GM19372 (cell line): ENCODE data around the gene ADAM22.

Source experiments
- ATAC-seq: cut with Tn5 transposase; IDR thresholded peaks from one replicate; pipeline ENCODE4 v1.9.1; 2021; ENCODE audit warnings: mild to moderate bottlenecking, low read depth, moderate library complexity; ENCODE audit not compliant: unreplicated experiment

The ADAM22 gene

DNA sequence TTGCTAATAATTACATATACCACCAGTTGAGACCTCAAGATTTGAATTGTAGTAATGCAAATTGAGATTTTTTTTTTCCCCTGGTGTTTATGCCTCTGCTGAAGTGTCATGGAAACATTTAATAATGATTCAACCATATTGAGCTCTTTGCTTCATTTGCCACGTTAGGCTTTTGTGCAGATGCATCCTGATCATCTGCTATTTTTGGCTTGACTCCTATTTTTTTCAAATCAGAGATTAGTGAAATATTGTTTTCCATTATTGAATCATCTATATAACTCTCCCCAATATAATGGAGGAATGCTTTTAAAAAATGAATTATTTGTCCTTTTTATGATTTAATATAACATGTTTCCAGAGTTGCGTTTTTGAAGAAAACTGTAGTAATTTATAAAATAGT is 170.7 kb downstream of the ADAM22 start:
- ATAC-seq = no peak

DNA sequence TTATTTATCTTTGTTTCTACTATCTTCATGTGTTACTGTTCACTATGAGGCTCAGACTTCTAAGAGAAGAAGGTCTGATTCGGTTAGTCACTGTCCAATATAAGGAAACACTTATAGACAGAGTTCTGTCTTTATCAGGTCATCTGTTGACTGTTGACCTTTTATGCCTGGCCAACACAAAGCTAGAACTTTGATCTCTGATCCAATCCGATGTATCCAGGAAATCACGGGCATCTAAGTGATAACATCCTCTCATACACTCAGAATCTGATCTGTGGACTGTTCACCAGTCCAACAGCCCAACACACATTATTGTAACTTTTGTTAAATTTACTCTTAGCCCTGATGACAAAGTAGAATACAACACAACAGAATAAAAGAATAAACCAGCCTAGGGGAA is 171.2 kb downstream of the ADAM22 start:
- ATAC-seq = no peak

DNA sequence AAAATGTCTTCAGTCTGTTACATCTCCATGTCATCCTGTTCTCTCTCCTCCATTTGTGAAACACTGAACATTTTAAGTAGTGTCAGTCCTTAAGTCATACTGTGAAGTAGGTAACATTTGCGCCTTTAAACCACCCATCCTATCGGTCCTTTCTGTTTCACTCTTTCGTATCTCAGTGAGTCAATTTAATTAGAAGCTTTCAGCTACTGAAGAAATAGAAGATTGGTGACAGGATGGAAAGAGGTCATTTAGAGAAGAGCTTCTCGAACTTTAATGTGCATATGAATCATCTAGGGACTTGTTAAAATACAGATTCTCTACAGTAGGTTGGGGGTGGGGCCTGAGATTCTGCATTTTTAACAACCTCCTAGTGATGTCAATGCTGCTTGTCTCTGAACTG is 172.4 kb downstream of the ADAM22 start:
- ATAC-seq = no peak

DNA sequence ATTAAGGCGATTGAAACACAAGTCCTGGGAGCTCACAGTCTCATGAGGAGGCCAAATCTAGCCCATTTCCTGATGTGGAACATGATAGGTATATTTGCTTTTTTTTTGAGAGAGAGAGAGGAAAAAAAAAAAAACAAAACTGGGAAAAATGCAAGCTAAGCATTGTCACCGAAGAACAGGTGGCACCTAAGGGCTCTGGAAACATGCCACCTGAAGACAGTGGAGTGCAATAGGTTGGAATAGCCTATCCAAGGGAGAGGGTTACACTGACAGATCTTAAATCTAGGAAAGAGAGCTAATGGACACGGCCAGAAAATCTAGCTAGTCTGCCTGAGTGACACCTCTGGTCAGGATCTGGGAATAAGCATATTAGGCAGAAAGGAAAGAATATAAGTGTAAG is 175.6 kb downstream of the ADAM22 start:
- no peak for ATAC-seq

DNA sequence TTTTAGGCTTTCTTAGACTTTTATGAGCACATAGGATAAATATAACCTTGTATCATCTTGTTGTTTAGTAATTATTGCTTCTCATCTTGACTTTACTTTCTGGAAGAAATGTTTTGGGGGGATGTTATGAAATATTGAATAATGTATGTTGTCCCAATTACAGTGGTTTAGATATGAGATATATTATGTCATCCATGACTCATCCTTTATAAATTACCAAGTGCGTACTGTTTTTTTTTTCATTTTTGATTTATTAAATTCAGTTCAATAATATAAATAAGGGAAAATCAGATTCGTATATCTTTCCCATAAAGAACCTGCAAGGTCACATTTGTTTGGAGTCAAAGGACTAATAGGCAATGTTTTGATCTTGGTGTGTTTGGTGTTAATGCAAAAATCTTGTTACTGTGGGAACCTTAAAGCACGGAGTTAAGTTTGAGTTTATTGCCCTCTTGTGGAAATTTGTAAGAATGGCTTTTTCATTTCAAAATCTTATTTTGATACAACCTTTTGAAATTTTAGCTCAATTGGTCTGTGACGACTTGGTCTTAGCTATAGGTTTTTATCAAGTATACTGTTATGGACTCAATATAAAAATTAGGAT is 177.2 kb downstream of the ADAM22 start:
- no peak for ATAC-seq

DNA sequence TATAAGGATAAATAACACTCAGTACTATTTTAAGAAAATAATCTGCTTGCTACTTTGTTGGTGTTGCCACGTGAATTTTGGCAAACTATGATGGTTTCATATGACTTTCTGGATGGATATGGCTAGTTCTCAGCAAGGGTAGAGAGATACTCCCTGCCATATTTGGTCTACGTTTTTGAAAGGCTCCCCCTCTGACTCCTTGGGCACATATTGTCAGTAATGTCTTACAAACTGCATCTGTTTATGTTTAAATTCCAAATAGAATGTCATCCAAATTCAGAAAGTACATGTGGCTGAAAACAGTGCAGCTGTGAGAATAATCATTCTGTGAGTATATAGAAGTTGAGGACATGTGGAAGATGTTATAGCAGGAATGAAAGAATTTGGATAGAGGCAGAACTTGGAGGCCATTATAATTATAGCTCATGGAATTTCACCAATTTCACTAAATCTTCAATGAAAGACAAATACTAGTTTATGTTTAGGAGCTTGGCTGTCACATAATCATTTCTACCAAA is 178.0 kb downstream of the ADAM22 start:
- no peak for ATAC-seq

DNA sequence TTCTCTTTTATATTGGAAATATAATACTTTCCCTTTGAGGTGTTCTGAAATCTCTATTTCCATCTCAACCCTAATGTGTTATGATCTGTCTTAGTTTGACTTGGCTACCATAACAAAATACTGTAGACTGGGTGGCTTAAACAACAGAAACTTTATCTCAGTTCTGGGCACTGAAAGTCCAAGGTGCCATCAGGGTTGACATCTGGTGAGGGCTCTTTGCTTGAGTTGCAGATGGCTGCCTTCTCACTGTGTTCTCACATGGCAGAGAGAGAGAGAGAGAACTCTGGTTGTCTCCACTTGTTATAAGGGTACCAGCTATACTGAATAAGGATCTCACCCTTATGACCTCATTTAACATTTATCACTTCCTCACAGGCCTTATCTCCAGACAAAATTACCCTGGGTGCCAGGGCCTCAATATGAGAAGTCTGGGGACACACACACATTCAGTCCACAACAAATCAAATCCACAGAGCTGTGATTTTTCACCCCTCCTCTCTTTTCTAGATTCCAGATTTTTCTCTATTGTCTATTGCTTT is 181.3 kb downstream of the ADAM22 start:
- ATAC-seq = no peak

- ATAC-seq = no peak
Observed at GRCh38 chr7:88115816-88116215, 181.8 kb downstream of the ADAM22 start.

- no peak for ATAC-seq
Observed at GRCh38 chr7:88116235-88116795, 182.3 kb downstream of the ADAM22 start.

GRCh38 chr7:88117325-88117724 is 183.3 kb downstream of the ADAM22 start:
- no peak for ATAC-seq

GRCh38 chr7:88121335-88121734 is 187.3 kb downstream of the ADAM22 start:
- ATAC-seq = no peak

- ATAC-seq = no peak
Observed at GRCh38 chr7:88127637-88128290, 193.7 kb downstream of the ADAM22 start.

DNA sequence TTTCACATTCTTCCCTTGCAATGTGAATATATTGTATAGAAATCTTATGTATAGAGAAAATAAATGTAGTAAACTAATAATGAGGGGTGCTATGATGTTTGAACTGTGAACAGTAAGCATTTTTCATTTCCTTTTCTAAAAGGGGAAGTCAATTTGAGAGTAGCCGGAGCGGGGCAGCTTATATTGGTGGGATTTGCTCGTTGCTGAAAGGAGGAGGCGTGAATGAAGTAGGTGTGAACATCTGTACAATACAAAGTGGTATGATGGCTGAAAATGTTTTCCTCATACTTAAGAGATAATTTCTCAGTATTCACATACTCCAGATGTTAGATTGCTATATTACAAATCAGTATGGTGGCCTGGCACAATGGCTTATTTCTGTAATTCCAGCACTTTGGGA is 198.7 kb downstream of the ADAM22 start:
- no peak for ATAC-seq

DNA sequence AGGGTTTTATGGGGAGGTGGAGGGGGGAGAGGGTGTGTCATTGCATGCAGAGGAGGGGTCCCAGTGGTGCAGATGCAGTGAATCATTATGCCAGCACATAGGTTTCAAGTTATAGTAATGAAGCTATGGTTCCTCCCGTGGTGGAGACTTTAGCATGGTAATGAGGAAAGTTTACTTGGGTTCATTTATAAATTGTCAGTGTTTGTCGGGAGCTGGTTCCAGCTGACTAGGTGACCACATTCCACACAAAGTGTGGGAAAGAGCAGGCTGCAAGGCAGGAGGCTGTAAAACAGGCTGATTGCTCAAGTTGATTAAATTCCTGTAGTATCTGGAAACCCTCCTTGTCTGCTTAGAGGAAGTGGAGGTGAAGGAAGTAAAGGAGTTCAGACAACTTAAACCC is 206.9 kb downstream of the ADAM22 start:
- ATAC-seq = no peak

DNA sequence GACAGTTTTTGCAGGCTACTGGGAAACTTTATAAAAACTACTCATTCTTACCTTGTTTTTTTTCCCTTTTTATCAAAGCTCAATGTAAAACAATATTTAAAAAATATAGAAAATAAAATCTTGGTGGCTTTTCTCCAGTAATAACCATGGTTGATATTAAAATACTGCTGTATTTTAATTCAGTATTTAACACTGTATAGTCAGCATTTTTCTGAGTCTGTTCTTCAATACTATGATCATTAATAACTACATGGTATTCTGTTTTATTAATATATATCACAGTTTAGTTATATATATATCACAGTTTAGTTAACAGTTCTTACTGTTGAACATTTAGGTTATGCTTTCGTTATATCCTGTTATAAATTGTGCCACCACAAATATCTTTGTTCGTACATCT is 207.4 kb downstream of the ADAM22 start:
- no peak for ATAC-seq

- no peak for ATAC-seq
Observed at GRCh38 chr7:88141953-88142352, 207.9 kb downstream of the ADAM22 start.

DNA sequence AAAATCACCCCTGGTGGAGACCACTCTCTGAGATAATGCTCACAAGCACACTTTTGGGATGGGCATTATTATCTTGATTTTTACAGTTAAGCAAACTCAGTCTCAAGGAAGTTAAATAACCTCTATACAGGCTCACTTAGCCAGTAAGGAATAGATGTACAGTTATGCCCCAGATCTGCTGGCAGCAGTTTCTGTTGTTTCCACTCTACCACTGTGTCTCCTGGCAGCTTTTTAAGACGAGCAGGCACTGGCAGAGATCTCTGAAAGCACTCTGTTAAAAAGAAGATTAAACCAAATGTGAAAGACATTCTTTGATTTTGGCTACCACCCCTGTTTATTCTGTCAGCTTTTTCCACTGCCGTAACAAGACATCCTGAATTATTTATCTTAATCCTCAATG is 212.6 kb downstream of the ADAM22 start:
- ATAC-seq = no peak

DNA sequence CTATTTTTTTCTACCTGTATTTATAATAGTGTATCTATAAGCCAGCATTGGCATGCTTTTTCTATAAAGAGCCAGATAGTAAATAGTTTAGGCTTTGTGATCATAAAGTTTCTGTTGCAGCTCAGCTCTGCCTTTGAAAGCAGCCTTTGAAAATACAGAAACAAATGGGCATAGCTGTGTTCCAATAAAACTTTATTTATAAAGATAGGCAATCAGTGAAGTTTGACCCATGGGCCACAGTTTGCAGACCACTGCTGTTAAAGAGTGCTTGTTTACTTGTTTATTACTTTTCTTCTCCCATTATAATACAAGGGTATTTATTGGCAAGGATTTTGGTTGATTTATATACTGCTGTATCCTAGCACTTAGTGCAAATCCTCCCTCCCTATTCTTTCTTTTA is 213.3 kb downstream of the ADAM22 start:
- no peak for ATAC-seq

DNA sequence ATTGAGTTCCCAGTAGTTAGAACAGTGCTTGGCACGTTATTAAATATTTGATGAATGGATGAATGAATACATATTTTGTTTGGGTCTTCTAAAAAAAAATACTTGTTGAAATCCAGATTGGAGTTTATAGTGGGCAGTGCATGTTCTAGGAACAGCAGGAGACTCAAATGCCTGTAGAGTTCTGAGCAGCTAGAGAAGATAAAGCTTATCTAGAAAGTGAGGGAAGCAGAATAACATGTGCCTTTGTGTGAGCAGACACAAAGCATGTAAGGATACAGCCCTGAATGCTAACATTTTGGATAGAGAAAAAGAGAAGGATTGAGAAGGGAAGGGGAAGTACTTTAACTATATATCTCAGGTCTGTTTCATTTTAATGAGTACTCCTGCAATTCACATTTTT is 213.9 kb downstream of the ADAM22 start:
- no peak for ATAC-seq

DNA sequence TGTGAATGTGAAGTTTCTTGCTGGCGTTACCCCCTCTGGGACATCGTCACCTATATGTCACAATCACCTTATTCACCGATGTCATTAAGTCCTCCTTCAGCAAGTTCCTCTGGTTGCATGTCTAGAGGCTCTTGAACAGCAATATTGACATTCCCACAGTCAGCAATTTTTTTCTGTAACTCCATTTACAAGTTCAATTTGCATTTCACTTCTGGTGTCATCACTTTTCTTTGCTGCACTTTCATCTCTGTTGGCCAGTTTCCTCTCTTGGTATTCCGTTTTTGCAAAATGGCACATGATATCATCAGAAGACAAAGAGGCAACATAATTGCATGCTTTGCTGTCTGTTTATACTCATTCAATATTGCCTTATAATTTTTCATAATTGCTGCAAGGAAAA is 216.0 kb downstream of the ADAM22 start:
- no peak for ATAC-seq

DNA sequence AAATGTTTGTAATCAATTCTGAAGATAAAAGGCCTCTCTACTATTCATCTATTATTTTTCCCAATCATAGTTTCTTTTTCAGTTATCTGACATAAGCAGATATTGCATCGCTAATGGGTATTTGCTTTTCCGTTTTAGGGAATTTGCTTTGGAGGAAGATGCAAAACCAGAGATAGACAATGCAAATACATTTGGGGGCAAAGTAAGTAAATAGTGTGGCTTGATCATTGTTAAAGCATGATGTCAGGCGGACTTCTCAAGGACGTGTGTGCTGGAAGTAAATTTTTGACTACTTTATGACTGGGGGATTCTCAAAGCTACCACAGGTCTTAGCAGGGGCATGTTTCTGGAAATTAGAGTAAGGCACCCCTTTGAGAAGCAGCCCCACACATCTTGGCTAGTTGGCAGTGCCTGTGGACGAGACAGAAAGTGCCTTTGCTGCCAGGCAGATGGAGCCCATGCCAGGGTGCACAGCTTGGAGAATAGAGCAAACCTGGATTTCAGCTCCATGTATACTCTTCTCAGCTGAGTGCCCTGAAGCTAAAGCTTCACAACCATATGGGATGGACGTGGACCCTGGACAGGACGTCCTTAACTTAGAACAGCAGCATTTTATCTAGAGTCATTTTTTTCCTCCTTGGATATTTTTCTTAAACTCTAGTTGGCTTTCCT is 217.2 kb downstream of the ADAM22 start:
- ATAC-seq = no peak
